ENCODE data around the gene DYNC1H1.

Gene DYNC1H1

GRCh38 chr14:101964297-101965180 is at the start of gene DYNC1H1:
Gene DYNC1H1 (plus strand): TSS chr14:101964573. CDS start chr14:101964692, 119 bp downstream.
- H3K4me3 ChIP-seq (ENCODE audit: severe bottlenecking) = peak within 1 kb of the TSS; percentile 99
- H3K9me3 ChIP-seq (ENCODE audit: severe bottlenecking) = no peaks in the 10 kb centered on the region
- no peak for TF ChIP-seq CTCF (IDR thresholded peaks at IDR 0.05; ENCODE audit: poor library complexity, severe bottlenecking)
- ATAC-seq (ENCODE audit: low read depth) (peak; percentile 79), DNase-seq (ENCODE audit: low spot score) (peak; percentile 91)
- H3K27me3 ChIP-seq (ENCODE audit: insufficient read depth, poor library complexity, severe bottlenecking) = no peaks in the 10 kb centered on the region
- H3K4me1 ChIP-seq (ENCODE audit: insufficient read depth, poor library complexity, severe bottlenecking) = peaks cover 26% of the 10 kb centered on the region
- H3K36me3 ChIP-seq (ENCODE audit: low read depth) = peaks cover 35% of the 10 kb centered on the region
- H3K27ac ChIP-seq (ENCODE audit: poor library complexity, severe bottlenecking) = peak within 1 kb of the TSS; percentile 75

- no peak for DNase-seq (ENCODE audit: low spot score)
- TF ChIP-seq CTCF (IDR thresholded peaks at IDR 0.05; ENCODE audit: poor library complexity, severe bottlenecking) = no peak
- peak; percentile 9; the same call in 1 of the 3 replicates for ATAC-seq (ENCODE audit: low read depth)
Measured at GRCh38 chr14:101915871-101916815, 48.2 kb upstream of the DYNC1H1 start.

GRCh38 chr14:101916816-101917412 is 47.5 kb upstream of the DYNC1H1 start:
- DNase-seq (ENCODE audit: low spot score) (no peak), ATAC-seq (ENCODE audit: low read depth) (0 out of 3 replicates have a peak, but pooled peaks have one; percentile 15)
- H3K36me3 ChIP-seq (ENCODE audit: low read depth) = peaks cover 33% of the 10 kb centered on the region
- no peaks in the 10 kb centered on the region for H3K9me3 ChIP-seq (ENCODE audit: severe bottlenecking)
- no peaks in the 10 kb centered on the region for H3K4me1 ChIP-seq (ENCODE audit: insufficient read depth, poor library complexity, severe bottlenecking)
- H3K4me3 ChIP-seq (ENCODE audit: severe bottlenecking) = no peak overlapping the region
- no peak overlapping the region for H3K27ac ChIP-seq (ENCODE audit: poor library complexity, severe bottlenecking)
- H3K27me3 ChIP-seq (ENCODE audit: insufficient read depth, poor library complexity, severe bottlenecking) = no peaks in the 10 kb centered on the region
- no peak for TF ChIP-seq CTCF (IDR thresholded peaks at IDR 0.05; ENCODE audit: poor library complexity, severe bottlenecking)

More at GRCh38 chr14:101915871-101916815, 48.2 kb upstream of the DYNC1H1 start:
- H3K9me3 ChIP-seq (ENCODE audit: severe bottlenecking) = no peaks in the 10 kb centered on the region
- no peaks in the 10 kb centered on the region for H3K4me1 ChIP-seq (ENCODE audit: insufficient read depth, poor library complexity, severe bottlenecking)
- H3K27ac ChIP-seq (ENCODE audit: poor library complexity, severe bottlenecking) = no peak overlapping the region
- no peak overlapping the region for H3K4me3 ChIP-seq (ENCODE audit: severe bottlenecking)
- H3K36me3 ChIP-seq (ENCODE audit: low read depth) = peaks cover 34% of the 10 kb centered on the region
- no peaks in the 10 kb centered on the region for H3K27me3 ChIP-seq (ENCODE audit: insufficient read depth, poor library complexity, severe bottlenecking)

- no peak for TF ChIP-seq CTCF (IDR thresholded peaks at IDR 0.05; ENCODE audit: poor library complexity, severe bottlenecking)
- Histone ChIP-seq H3K9me3 (ENCODE audit: severe bottlenecking) (no peaks in the 10 kb centered on the region), H3K27me3 (ENCODE audit: insufficient read depth, poor library complexity, severe bottlenecking) (no peaks in the 10 kb centered on the region), H3K36me3 (ENCODE audit: low read depth) (peaks cover 30% of the 10 kb centered on the region), H3K4me1 (ENCODE audit: insufficient read depth, poor library complexity, severe bottlenecking) (no peaks in the 10 kb centered on the region), H3K4me3 (ENCODE audit: severe bottlenecking) (no peak overlapping the region), H3K27ac (ENCODE audit: poor library complexity, severe bottlenecking) (no peak overlapping the region)
- DNase-seq (ENCODE audit: low spot score) (no peak), ATAC-seq (ENCODE audit: low read depth) (peak; percentile 30; the same call in 2 of the 3 replicates)
Measured at GRCh38 chr14:101917413-101918017, 46.9 kb upstream of the DYNC1H1 start.

All from RWPE2 (cell line).